ENCODE measurements around the gene MAN2A2. TPM values are rescaled to one million over a fixed set of nuclear protein-coding genes. Genes with fewer than 3 reads are reported as not detected.

Gene MAN2A2
- total RNA-seq, 1 experiment from 2014 or later: 27.4 TPM

DNA sequence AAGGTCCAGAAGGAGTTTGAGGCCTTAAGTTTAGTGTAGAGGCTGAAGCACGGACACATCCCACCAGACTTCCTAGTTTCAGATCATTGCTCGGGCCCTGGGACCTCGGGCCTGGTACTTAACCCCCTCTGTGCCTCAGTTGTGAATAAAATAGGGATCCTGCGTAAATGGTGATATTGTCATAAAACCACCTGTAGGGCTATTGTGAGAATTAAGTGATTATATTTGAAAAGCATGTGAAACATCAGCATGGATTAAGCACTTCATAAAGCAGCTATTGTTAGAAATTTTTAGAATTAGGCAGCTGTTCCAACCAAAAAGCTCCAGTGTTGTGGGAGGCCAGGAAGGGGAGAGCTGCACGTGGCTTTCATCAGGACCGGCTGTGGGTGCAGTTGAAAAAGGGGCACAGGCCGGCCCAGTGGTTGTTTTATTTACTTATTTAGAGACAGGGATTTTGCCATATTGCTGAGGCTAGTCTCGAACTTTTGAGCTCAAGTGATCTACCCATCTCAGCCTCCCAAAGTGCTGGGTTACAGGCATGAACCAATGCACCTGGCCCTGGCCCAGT is 56.0 kb downstream of the MAN2A2 start:
- Mint-ChIP-seq H3K27ac (peak overlapping the region in 1 of 3 experiments; percentile 22; a peak in 1 of 7 replicates), H3K36me3 (ENCODE audit: insufficient read depth in 1 of 3, low read depth in 3 of 3) (peaks cover 8 to 49% (median 41%) of the 10 kb centered on the region in 3 experiments), H3K9me3 (no peaks in the 10 kb centered on the region), H3K27me3 (ENCODE audit: low read depth) (no peaks in the 10 kb centered on the region), H3K4me3 (no peak overlapping the region), H3K4me1 (peaks cover 15 to 16% of the 10 kb centered on the region in 2 experiments)
- Histone ChIP-seq H3K23ac (ENCODE audit: insufficient read length, low read depth, low read length) (no peak overlapping the region), H3K9ac (ENCODE audit: extremely low read depth, insufficient read length, low read length) (no peak overlapping the region), H3T11ph (ENCODE audit: low read length) (no peak overlapping the region), H2AFZ (ENCODE audit: low read length) (no peak overlapping the region), H2AK5ac (ENCODE audit: insufficient read length, low read length) (no peak overlapping the region), H2BK5ac (ENCODE audit: insufficient read length, low read length) (no peak overlapping the region), H4K5ac (ENCODE audit: insufficient read length, low read depth, low read length) (no peak overlapping the region), H2BK20ac (ENCODE audit: low read depth, low read length, poor library complexity, severe bottlenecking) (no peak overlapping the region), H4K20me1 (ENCODE audit: control insufficient read depth, insufficient read depth, insufficient read length) (no peaks in the 10 kb centered on the region), H4K91ac (ENCODE audit: insufficient read length, low read depth, low read length) (no peak overlapping the region), H3K18ac (ENCODE audit: insufficient read length, low read depth, low read length) (no peak overlapping the region), H3K9me3 (ENCODE audit: control insufficient read depth, low read depth, low read length) (no peaks in the 10 kb centered on the region), H2BK120ac (ENCODE audit: low read depth, low read length, poor library complexity, severe bottlenecking) (no peak overlapping the region), H2BK12ac (ENCODE audit: insufficient read length, low read depth, low read length) (no peak overlapping the region), H3K14ac (ENCODE audit: insufficient read depth, low read length) (no peak overlapping the region), H2BK15ac (ENCODE audit: low read depth, low read length) (no peak overlapping the region), H4K8ac (replicated peaks; ENCODE audit: insufficient read length, low read depth, low read length) (no peak overlapping the region), H3K79me2 (ENCODE audit: insufficient read depth, low read length) (no peaks in the 10 kb centered on the region), H3K4ac (ENCODE audit: low read depth, low read length) (no peak overlapping the region), H3K56ac (ENCODE audit: insufficient read length, low read depth, low read length) (no peak overlapping the region), H3K27me3 (ENCODE audit: insufficient read depth, low read length) (no peaks in the 10 kb centered on the region), H3K23me2 (ENCODE audit: insufficient read length, low read depth, low read length, poor library complexity, severe bottlenecking) (peaks cover 15% of the 10 kb centered on the region), H3K27ac (ENCODE audit: insufficient read length, low read depth, low read length) (no peak overlapping the region), H3K4me1 (ENCODE audit: insufficient read depth, low read length) (peaks cover 7% of the 10 kb centered on the region; the same call in 1 of the 2 replicates), H3K79me1 (ENCODE audit: insufficient read depth, low read depth, low read length, poor library complexity, severe bottlenecking) (no peaks in the 10 kb centered on the region), H3K4me2 (ENCODE audit: insufficient read depth, insufficient read length, low read length) (no peak overlapping the region)
- no peak for DNase-seq
- WGBS (ENCODE audit: extremely low coverage, insufficient read length, low lambda C conversion rate): no CpG with 5 or more reads among the region's 8 CpGs
- TF ChIP-seq, protein P1, sequence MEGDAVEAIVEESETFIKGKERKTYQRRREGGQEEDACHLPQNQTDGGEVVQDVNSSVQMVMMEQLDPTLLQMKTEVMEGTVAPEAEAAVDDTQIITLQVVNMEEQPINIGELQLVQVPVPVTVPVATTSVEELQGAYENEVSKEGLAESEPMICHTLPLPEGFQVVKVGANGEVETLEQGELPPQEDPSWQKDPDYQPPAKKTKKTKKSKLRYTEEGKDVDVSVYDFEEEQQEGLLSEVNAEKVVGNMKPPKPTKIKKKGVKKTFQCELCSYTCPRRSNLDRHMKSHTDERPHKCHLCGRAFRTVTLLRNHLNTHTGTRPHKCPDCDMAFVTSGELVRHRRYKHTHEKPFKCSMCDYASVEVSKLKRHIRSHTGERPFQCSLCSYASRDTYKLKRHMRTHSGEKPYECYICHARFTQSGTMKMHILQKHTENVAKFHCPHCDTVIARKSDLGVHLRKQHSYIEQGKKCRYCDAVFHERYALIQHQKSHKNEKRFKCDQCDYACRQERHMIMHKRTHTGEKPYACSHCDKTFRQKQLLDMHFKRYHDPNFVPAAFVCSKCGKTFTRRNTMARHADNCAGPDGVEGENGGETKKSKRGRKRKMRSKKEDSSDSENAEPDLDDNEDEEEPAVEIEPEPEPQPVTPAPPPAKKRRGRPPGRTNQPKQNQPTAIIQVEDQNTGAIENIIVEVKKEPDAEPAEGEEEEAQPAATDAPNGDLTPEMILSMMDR (conservative IDR thresholded peaks at IDR 0.05): no peak

All from H9 (cell line).